ENCODE results near the gene ANKRD29.

The ANKRD29 gene

GRCh38 chr18:23683671-23684070 is 21.0 kb upstream of the ANKRD29 start:
- no peak for DNase-seq

GRCh38 chr18:23683155-23683554 is 20.4 kb upstream of the ANKRD29 start:
- no peak for DNase-seq

GRCh38 chr18:23682472-23682871 is 19.8 kb upstream of the ANKRD29 start:
- no peak for DNase-seq

- DNase-seq, result no peak
Observed at GRCh38 chr18:23682045-23682444, 19.3 kb upstream of the ANKRD29 start.

GRCh38 chr18:23675896-23676295 is 13.2 kb upstream of the ANKRD29 start:
- DNase-seq, result no peak

GRCh38 chr18:23675236-23675635 is 12.5 kb upstream of the ANKRD29 start:
- no peak for DNase-seq

GRCh38 chr18:23673725-23674124 is 11.0 kb upstream of the ANKRD29 start:
- DNase-seq, result no peak

GRCh38 chr18:23671564-23671963 is 8.9 kb upstream of the ANKRD29 start:
- DNase-seq, result no peak

- peak; percentile 19 for DNase-seq
Observed at GRCh38 chr18:23669804-23670405, 7.2 kb upstream of the ANKRD29 start.

GRCh38 chr18:23669202-23669766 is 6.6 kb upstream of the ANKRD29 start:
- DNase-seq, result no peak

GRCh38 chr18:23668731-23669130 is 6.0 kb upstream of the ANKRD29 start:
- no peak for DNase-seq

- DNase-seq, result no peak
Observed at GRCh38 chr18:23667114-23667513, 4.4 kb upstream of the ANKRD29 start.

- no peak for DNase-seq
Observed at GRCh38 chr18:23664674-23665073, 2.0 kb upstream of the ANKRD29 start.

GRCh38 chr18:23661735-23662308 is 889 bp downstream of the ANKRD29 start:
- no peak for DNase-seq

- no peak for DNase-seq
Observed at GRCh38 chr18:23658285-23658684, 4.4 kb downstream of the ANKRD29 start.

- DNase-seq, result no peak
Observed at GRCh38 chr18:23652232-23652631, 10.5 kb downstream of the ANKRD29 start.

- no peak for DNase-seq
Observed at GRCh38 chr18:23650968-23651927, 11.5 kb downstream of the ANKRD29 start.

- no peak for DNase-seq
Observed at GRCh38 chr18:23648940-23649607, 13.6 kb downstream of the ANKRD29 start.

GRCh38 chr18:23648456-23648855 is 14.3 kb downstream of the ANKRD29 start:
- no peak for DNase-seq

- no peak for DNase-seq
Observed at GRCh38 chr18:23646282-23646681, 16.4 kb downstream of the ANKRD29 start.

GRCh38 chr18:23645568-23646175 is 17.0 kb downstream of the ANKRD29 start:
- no peak for DNase-seq

GRCh38 chr18:23643815-23644490 is 18.8 kb downstream of the ANKRD29 start:
- no peak for DNase-seq
